HepG2 (cell line): ENCODE data around the gene IKZF4. TPM values are rescaled to one million over a fixed set of nuclear protein-coding genes. Genes with fewer than 3 reads are reported as not detected.

ENCODE experiments used
- ATF5 ChIP-seq: sonication (generic); formaldehyde crosslinking; IDR thresholded peaks from 2 replicates; pipeline ENCODE4 v1.4.0; 2020; ENCODE audit warnings: mild to moderate bottlenecking, low read depth, missing genetic modification reagents
- CHD2 ChIP-seq: IDR thresholded peaks from 2 replicates; pipeline ENCODE4 v1.6.1; 2011; ENCODE audit warnings: low read depth, low read length, improper control_type of control experiment
- CREB3 ChIP-seq: sonication (generic); formaldehyde crosslinking; IDR thresholded peaks from 2 replicates; pipeline ENCODE4 v1.5.0; 2020; ENCODE audit warnings: missing genetic modification reagents
- DMTF1 ChIP-seq: sonication (generic); formaldehyde crosslinking; IDR thresholded peaks from 2 replicates; pipeline ENCODE4 v1.4.0; 2020; ENCODE audit warnings: mild to moderate bottlenecking, missing genetic modification reagents
- FIP1L1 ChIP-seq: fragments of 200-400 bp; formaldehyde crosslinking; IDR thresholded peaks from 2 replicates; pipeline ENCODE4 v1.6.1; 2018; ENCODE audit warnings: low read depth, mild to moderate bottlenecking, low read length, moderate library complexity, borderline replicate concordance; ENCODE audit not compliant: insufficient read depth
- HBP1 ChIP-seq: IDR thresholded peaks from 2 replicates; pipeline ENCODE4 v1.6.1; 2016; ENCODE audit warnings: low read depth, control low read depth
- IRF2 ChIP-seq: IDR thresholded peaks from 2 replicates; pipeline ENCODE4 v1.6.1; 2018; ENCODE audit warnings: missing genetic modification reagents, missing compliant biosample characterization
- MXD4 ChIP-seq: IDR thresholded peaks from 2 replicates; pipeline ENCODE4 v1.6.1; 2016; ENCODE audit warnings: mild to moderate bottlenecking, missing biosample characterization, missing genetic modification reagents
- NFE2L2 ChIP-seq: fragments of 150-350 bp; IDR thresholded peaks from 2 replicates; pipeline ENCODE4 v1.6.1; 2014; ENCODE audit warnings: low read length
- NFKB2 ChIP-seq: sonication (generic); formaldehyde crosslinking; IDR thresholded peaks from 2 replicates; pipeline ENCODE4 v1.4.0; 2020; ENCODE audit warnings: missing genetic modification reagents, borderline replicate concordance
- SALL1 ChIP-seq: sonication (generic); formaldehyde crosslinking; IDR thresholded peaks from 2 replicates; pipeline ENCODE4 v1.8.0; 2022; ENCODE audit warnings: mild to moderate bottlenecking, missing genetic modification reagents
- SIX1 ChIP-seq: sonication (generic); formaldehyde crosslinking; IDR thresholded peaks from 2 replicates; pipeline ENCODE4 v1.4.0; 2020; ENCODE audit warnings: missing genetic modification reagents, borderline replicate concordance
- TERF1 ChIP-seq: sonication (generic); formaldehyde crosslinking; IDR thresholded peaks from 2 replicates; pipeline ENCODE4 v1.8.0; 2022; ENCODE audit warnings: mild to moderate bottlenecking, missing genetic modification reagents, moderate library complexity
- ZBTB49 ChIP-seq: sonication (generic); formaldehyde crosslinking; IDR thresholded peaks from 2 replicates; pipeline ENCODE4 v1.4.0; 2020; ENCODE audit warnings: missing genetic modification reagents, borderline replicate concordance
- ZNF354B ChIP-seq: sonication (generic); formaldehyde crosslinking; IDR thresholded peaks from 2 replicates; pipeline ENCODE4 v1.8.0; 2022; ENCODE audit warnings: mild to moderate bottlenecking, missing genetic modification reagents
- ZNF44 ChIP-seq: sonication (generic); formaldehyde crosslinking; IDR thresholded peaks from 2 replicates; pipeline ENCODE4 v1.5.1; 2020; ENCODE audit warnings: mild to moderate bottlenecking, missing genetic modification reagents
- ZNF619 ChIP-seq: sonication (generic); formaldehyde crosslinking; IDR thresholded peaks from 2 replicates; pipeline ENCODE4 v1.4.0; 2020; ENCODE audit warnings: mild to moderate bottlenecking, missing genetic modification reagents
- ZNF879 ChIP-seq: sonication (generic); formaldehyde crosslinking; IDR thresholded peaks from 2 replicates; pipeline ENCODE4 v1.8.1; 2023; ENCODE audit warnings: missing genetic modification reagents
- ZNF891 ChIP-seq: sonication (generic); formaldehyde crosslinking; IDR thresholded peaks from 2 replicates; pipeline ENCODE4 v1.5.0; 2020; ENCODE audit warnings: mild to moderate bottlenecking, missing genetic modification reagents
- polyA plus RNA-seq, 8 experiments: library from polyadenylated mRNA; depleted of rRNA in 3 of 8; stranded (reverse) in 7 of 8; unstranded in 1 of 8; fragments of >200 nt; fragmentation: Illumina TruSeq in 4 of 8; extraction: Trizol in 4 of 8; gene quantifications; 2 replicates each; pipeline versions ENCODE4 v1.2.1 to v1.2.3, GENCODE V29; 2011 to 2016; ENCODE audit warnings: low read depth in 4 of 8, missing spikeins in 1 of 8, mixed read lengths in 1 of 8; ENCODE audit not compliant: insufficient read depth in 1 of 8
- total RNA-seq, 5 experiments: library from RNA; depleted of rRNA; stranded (reverse); fragments of >200 nt; fragmentation: Illumina TruSeq; extraction: Trizol; gene quantifications; 2 replicates each; pipeline ENCODE4 v1.2.3, GENCODE V29; 2016; ENCODE audit warnings: low read depth in 1 of 5

The IKZF4 gene
- total and polyA plus RNA-seq, 2 of the 13 experiments (the other 11 are each of a cell fraction or from before 2014, with no cell fraction given), result 0.58 to 2.2 TPM

GRCh38 chr12:56079723-56080555 is 59.1 kb downstream of the IKZF4 start, which contains the start of gene ERBB3 (continued):
- TF ChIP-seq ZBTB49 (CRISPR knock-in tag) (no peak), ZNF44 (CRISPR knock-in tag) (0 out of 2 replicates have a peak, but pooled peaks have one; percentile 7), ATF5 (CRISPR knock-in tag) (no peak), ZNF354B (CRISPR knock-in tag) (peak; percentile 51), ZNF891 (CRISPR knock-in tag) (0 out of 2 replicates have a peak, but pooled peaks have one; percentile 57), FIP1L1 (0 out of 2 replicates have a peak, but pooled peaks have one; percentile 18), NFE2L2 (no peak), NFKB2 (CRISPR knock-in tag) (peak; percentile 29; the same call in 1 of the 2 replicates), SIX1 (CRISPR knock-in tag) (peak; percentile 27; the same call in 1 of the 2 replicates), MXD4 (no peak; the same call in 1 of the 2 replicates), TERF1 (no peak), IRF2 (CRISPR knock-in tag) (no peak; the same call in 1 of the 2 replicates), SALL1 (CRISPR knock-in tag) (peak; percentile 72), CREB3 (CRISPR knock-in tag) (no peak; the same call in 1 of the 2 replicates), ZNF619 (CRISPR knock-in tag) (0 out of 2 replicates have a peak, but pooled peaks have one; percentile 26), CHD2 (0 out of 2 replicates have a peak, but pooled peaks have one; percentile 18), ZNF879 (CRISPR knock-in tag) (no peak; the same call in 1 of the 2 replicates), DMTF1 (no peak), HBP1 (CRISPR knock-in tag) (peak; percentile 89; the same call in 1 of the 2 replicates)
